Chondrocyte (in vitro differentiated cells): ENCODE results near the gene NKX3-2. TPM values are rescaled to one million over a fixed set of nuclear protein-coding genes. Genes with fewer than 3 reads are reported as not detected.

Experiments
- DNase-seq: peaks from one replicate; pipeline ENCODE4 v3.0.0; 2021; ENCODE audit warnings: mixed read lengths, low spot score
- H3K27ac Mint-ChIP-seq: one replicate; pipeline ENCODE4 v1.8.0; 2021; ENCODE audit warnings: mild to moderate bottlenecking, moderate library complexity, mixed read lengths; ENCODE audit not compliant: unreplicated experiment
- H3K27me3 Mint-ChIP-seq: 2 replicates; pipeline ENCODE4 v1.8.0; 2021; ENCODE audit warnings: low read depth, mixed read lengths
- H3K36me3 Mint-ChIP-seq: 2 replicates; pipeline ENCODE4 v1.8.0; 2021; ENCODE audit warnings: low read depth, mixed read lengths
- H3K4me1 Mint-ChIP-seq: 2 replicates; pipeline ENCODE4 v1.8.0; 2021; ENCODE audit warnings: low read depth, mild to moderate bottlenecking, mixed read lengths
- H3K4me3 Mint-ChIP-seq: one replicate; pipeline ENCODE4 v1.8.0; 2021; ENCODE audit warnings: mild to moderate bottlenecking, moderate library complexity, mixed read lengths; ENCODE audit not compliant: unreplicated experiment
- H3K9me3 Mint-ChIP-seq: 2 replicates; pipeline ENCODE4 v1.8.0; 2021; ENCODE audit warnings: low read depth, mixed read lengths
- CTCF ChIP-seq: fragments of 200-600 bp; sonication (generic); IDR thresholded peaks from 2 replicates; pipeline ENCODE4 v1.5.0; 2021; ENCODE audit warnings: antibody characterized with exemption, mild to moderate bottlenecking, moderate library complexity
- total RNA-seq: library from RNA; stranded (reverse); gene quantifications from 3 replicates; pipeline ENCODE4 v1.2.1, GENCODE V29; 2021

NKX3-2 gene
- total RNA-seq, 1 donor from 2014 or later = 2.4 TPM

- Mint-ChIP-seq H3K27me3 (peaks cover 45% of the 10 kb centered on the region), H3K9me3 (peaks cover 16% of the 10 kb centered on the region), H3K36me3 (peaks cover 5% of the 10 kb centered on the region), H3K4me3 (peak overlapping the region; percentile 72), H3K4me1 (peaks cover 27% of the 10 kb centered on the region), H3K27ac (no peak overlapping the region)
- DNase-seq = no peak
- TF ChIP-seq CTCF = peak; percentile 99
Measured at GRCh38 chr4:13548984-13549546, 4.8 kb upstream of the NKX3-2 start.

- Mint-ChIP-seq H3K9me3 (peaks cover 16% of the 10 kb centered on the region), H3K27me3 (peaks cover 45% of the 10 kb centered on the region), H3K4me3 (peak overlapping the region; percentile 72), H3K4me1 (peaks cover 31% of the 10 kb centered on the region), H3K27ac (no peak overlapping the region), H3K36me3 (peaks cover 5% of the 10 kb centered on the region)
- no peak for DNase-seq
- TF ChIP-seq CTCF = no peak
Measured at GRCh38 chr4:13548059-13548983, 4.0 kb upstream of the NKX3-2 start.

GRCh38 chr4:13547485-13548041, 3.3 kb upstream of the NKX3-2 start:
- H3K4me1 Mint-ChIP-seq = peaks cover 31% of the 10 kb centered on the region
- H3K9me3 Mint-ChIP-seq = peaks cover 15% of the 10 kb centered on the region
- peaks cover 5% of the 10 kb centered on the region for H3K36me3 Mint-ChIP-seq
- H3K27me3 Mint-ChIP-seq = peaks cover 43% of the 10 kb centered on the region
- TF ChIP-seq CTCF = no peak
- DNase-seq = no peak
- peak overlapping the region; percentile 65 for H3K4me3 Mint-ChIP-seq
- no peak overlapping the region for H3K27ac Mint-ChIP-seq

DNA sequence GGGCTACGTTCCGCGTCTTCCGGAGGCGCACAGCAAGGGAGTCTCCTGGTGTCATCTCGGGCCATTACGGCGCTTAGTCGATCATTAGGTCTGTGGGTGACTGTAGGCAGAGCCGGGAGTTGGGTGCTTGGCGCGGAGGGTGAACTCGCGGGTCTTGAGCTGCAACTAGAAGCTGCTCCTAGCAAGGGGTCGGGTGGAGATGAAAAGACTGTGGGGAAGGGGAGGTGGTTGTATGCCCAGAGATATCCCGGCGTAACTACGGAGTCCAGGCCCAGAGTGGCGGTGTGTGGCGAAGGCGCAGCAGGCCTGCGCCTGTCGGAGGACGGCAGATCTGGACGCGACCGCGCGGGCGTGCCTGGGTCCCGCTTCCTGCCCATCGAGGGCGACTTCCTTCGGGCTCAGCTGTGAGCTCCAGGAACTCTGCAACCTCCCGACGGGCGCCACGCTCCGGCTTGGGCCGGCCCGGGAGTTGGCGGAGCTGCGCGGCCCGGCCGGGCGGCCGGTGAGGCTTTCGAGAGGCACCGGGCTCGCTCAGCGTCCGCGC, 2.7 kb upstream of the NKX3-2 start:
- peaks cover 31% of the 10 kb centered on the region for H3K4me1 Mint-ChIP-seq
- no peak overlapping the region for H3K27ac Mint-ChIP-seq
- peak overlapping the region; percentile 65 for H3K4me3 Mint-ChIP-seq
- DNase-seq = no peak
- peaks cover 14% of the 10 kb centered on the region for H3K9me3 Mint-ChIP-seq
- TF ChIP-seq CTCF = no peak
- H3K36me3 Mint-ChIP-seq = peaks cover 5% of the 10 kb centered on the region
- H3K27me3 Mint-ChIP-seq = peaks cover 42% of the 10 kb centered on the region
